HG02884 (cell line): ENCODE data around the gene NHSL1.
A peak's percentile ranks its signal among the peaks of the same experiment; 100 is the strongest.

ENCODE experiments used
- ATAC-seq: cut with Tn5 transposase; IDR thresholded peaks from one replicate; pipeline ENCODE4 v1.9.1; 2021; ENCODE audit warnings: mild to moderate bottlenecking, moderate library complexity; ENCODE audit not compliant: unreplicated experiment

Gene NHSL1

DNA sequence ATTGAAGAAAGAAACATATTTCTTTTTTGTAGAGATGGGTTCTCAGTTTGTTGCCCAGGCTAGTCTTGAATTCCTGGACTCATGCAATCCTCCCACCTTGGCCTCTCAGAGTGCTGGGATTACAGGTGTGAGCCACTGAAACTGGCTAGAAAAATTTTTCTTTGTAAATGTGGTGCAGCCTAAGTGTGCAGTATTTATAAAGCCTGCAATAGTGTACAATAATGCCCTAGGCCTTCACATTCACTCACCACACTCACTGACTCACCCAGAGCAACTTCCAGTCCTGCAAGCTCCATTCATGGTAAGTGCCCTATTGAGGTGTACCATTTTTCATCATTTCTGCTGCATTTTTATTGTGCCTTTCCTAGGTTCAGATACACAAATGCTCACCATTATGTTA lies 31.4 kb downstream of the NHSL1 start:
- ATAC-seq: no peak

- ATAC-seq: no peak
Measured at GRCh38 chr6:138465007-138465645, 34.2 kb downstream of the NHSL1 start.

DNA sequence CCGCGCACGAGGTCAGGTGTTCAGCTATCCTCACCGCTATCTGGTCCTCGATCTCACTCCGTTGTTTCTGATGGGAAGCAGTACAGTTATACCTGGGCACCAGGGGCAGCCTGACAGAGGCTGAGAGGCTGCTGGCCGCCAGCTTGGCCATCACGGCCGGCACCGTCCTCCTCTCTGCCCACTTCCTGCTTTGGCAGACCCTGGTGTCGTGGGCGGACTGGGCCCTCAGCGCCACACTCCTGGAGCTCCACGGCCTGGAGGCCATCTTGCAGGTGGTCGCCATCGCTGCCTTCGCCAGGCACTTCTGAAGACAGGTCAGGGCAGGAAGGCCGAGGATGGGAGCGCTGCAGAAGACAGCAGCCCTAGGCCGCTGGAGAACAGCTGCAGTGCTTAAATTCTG lies 35.2 kb downstream of the NHSL1 start:
- ATAC-seq: no peak

GRCh38 chr6:138461647-138462046 lies 37.6 kb downstream of the NHSL1 start:
- ATAC-seq: no peak

- no peak for ATAC-seq
Measured at GRCh38 chr6:138456401-138456790, 42.9 kb downstream of the NHSL1 start.

DNA sequence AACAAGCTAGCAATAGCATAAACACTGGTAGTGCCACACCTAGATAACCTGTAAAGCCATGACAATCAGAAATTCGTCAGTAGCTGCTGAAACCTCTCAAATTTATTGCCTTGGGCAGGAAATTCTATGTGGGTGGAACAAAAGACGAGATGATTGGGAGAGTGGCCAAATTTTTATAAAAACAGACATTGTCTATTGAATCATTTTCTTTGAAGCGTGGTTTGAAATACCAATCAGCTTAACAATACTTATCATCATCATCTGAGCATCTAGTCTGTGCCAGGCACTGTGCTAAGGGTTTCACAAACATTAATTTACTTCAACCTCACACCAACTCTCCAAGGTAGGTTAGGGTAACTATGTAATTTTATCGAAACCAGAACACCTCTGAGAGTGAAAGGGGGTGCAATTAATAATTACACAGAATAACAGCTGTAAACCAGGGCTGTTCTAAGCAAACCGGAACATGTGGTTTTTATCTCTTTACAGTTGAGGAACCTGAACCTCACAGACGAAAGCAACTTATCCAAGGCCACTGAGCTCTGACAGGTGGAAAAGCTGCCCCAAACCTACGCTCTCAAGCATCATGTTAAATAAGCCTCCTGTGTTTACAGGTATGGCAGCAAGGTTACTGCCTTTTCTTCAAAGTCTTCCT lies 43.4 kb downstream of the NHSL1 start:
- peak; percentile 74 for ATAC-seq

DNA sequence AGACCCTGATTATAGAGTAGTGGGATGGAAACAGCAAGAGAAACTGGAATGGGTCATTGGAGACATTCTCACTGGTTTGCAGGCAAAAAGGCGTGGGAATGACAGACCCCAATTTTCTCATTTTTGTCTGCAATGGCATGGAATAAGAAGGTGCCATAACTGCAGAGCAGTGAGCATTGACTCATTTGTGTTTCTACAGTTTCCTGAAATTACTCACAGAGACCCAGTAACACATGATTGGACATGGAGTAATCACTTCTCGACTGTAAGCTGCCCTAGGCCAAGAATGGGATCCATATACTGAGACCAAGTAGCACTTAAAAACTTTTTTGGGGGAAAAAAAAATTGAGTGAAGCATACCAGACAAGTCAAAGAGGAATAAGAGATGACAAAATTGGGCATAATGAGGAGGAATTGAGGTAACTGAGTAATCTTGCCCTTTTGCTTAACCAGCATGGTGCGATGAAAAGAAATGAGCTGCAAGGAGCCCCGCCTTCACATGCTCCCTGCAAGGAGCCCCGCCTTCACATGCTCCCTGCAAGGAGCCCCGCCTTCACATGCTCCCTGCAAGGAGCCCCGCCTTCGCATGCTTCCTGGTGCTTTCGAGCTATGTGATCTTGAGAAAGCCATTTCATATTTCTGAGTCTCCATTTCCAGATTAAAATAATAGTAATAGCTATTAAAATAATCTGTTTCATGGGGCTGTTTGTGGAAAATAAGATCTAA lies 44.1 kb downstream of the NHSL1 start:
- ATAC-seq: peak; percentile 64

GRCh38 chr6:138451043-138451442 lies 48.3 kb downstream of the NHSL1 start:
- ATAC-seq: no peak

GRCh38 chr6:138450445-138450844 lies 48.8 kb downstream of the NHSL1 start:
- ATAC-seq: peak; percentile 67

- ATAC-seq: no peak
Measured at GRCh38 chr6:138446821-138447220, 52.5 kb downstream of the NHSL1 start.

DNA sequence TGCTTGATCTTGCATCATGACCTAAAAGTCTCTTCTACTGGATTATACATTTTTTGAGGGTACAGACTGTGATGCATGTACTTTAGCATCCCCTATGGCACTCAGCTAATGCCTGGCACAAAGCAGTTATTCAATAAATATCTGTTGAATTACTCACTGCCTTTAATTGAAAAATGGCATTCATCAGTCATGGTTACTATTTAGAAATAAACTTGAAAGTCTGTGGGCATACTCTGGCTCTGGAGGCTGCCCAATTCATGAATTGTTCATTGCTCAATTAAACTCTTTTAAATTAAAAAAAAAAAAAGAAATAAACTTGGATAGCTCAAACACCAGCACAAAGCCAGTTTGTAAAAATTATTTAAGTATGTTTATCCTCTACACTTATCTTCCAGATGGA lies 55.3 kb downstream of the NHSL1 start:
- ATAC-seq: no peak

DNA sequence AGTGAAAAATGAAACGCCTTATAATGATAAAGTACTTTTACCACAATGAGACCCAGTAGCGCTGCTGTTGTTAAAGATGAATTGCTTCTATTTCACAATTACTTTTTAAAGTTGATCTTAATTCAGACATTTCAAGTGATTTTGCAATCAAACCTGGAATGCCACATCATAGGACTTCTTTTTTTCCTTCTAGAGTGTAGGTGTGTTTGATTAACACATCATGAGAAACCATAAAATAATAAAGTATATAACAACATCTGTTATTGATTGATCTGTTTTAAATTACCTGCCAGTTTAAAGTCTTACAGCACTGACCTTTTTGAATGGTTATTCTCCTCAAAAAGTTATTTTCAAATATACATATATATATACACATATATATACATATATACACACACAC lies 56.6 kb downstream of the NHSL1 start:
- no peak for ATAC-seq

DNA sequence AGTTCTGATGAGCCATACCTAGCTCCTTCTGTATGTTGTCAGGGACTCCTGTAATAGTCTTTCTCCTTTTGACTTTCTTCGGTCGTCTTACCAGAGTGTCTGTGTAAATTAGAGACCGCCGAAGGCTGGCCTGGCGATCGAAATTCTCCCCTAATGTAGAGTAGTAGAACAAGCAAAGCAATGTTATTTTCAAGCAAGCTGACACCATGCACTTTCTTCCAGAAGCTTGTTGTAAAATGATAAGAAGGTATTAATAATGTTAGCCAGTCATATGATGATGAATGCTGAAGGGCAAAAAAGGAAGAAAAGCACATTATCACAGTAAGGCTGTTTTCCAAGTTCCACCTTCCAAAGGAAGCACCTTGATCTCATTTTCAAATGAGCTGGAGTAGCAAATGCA lies 57.3 kb downstream of the NHSL1 start:
- ATAC-seq: no peak

- no peak for ATAC-seq
Measured at GRCh38 chr6:138440758-138441357, 58.4 kb downstream of the NHSL1 start.

GRCh38 chr6:138440296-138440695 lies 59.0 kb downstream of the NHSL1 start:
- ATAC-seq: no peak

DNA sequence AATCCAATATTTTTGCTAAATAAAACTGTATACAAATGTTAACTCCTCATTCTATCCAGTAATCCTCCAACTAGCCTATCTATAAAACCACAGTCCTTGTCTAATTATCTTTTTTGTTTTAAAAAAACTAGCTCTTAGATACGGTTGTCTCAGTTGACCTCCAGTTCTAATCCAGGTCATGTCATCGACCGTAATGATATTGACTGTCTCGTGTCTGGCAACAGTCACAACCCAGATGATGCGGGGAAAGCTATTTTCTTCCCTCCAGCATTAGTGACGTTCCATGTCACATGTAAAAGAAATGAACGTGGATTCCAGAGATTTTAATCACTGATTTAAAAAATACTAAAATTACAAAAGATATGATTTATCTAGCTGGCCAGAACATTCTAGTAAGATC lies 59.7 kb downstream of the NHSL1 start:
- ATAC-seq: no peak

DNA sequence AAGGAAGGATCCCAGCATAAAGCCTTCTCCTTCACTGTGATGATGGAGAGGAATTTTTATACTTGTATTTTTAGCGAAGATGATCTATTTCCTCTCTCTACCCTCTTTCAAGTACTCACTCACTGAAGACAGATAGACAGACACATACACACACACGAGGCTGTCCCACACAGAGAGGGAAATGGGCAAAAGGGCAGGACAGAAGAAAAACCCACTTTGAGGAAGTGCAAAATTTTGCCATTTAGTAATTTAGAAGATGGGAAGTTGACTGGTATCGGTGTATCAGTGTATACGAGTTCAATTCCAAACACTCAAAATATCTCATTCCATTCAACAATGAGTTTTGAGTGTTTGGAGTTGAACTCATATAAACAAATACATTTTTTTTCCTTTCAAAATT lies 64.4 kb downstream of the NHSL1 start:
- ATAC-seq: no peak

GRCh38 chr6:138434096-138434495 lies 65.2 kb downstream of the NHSL1 start:
- no peak for ATAC-seq

- no peak for ATAC-seq
Measured at GRCh38 chr6:138432063-138432356, 67.3 kb downstream of the NHSL1 start.

DNA sequence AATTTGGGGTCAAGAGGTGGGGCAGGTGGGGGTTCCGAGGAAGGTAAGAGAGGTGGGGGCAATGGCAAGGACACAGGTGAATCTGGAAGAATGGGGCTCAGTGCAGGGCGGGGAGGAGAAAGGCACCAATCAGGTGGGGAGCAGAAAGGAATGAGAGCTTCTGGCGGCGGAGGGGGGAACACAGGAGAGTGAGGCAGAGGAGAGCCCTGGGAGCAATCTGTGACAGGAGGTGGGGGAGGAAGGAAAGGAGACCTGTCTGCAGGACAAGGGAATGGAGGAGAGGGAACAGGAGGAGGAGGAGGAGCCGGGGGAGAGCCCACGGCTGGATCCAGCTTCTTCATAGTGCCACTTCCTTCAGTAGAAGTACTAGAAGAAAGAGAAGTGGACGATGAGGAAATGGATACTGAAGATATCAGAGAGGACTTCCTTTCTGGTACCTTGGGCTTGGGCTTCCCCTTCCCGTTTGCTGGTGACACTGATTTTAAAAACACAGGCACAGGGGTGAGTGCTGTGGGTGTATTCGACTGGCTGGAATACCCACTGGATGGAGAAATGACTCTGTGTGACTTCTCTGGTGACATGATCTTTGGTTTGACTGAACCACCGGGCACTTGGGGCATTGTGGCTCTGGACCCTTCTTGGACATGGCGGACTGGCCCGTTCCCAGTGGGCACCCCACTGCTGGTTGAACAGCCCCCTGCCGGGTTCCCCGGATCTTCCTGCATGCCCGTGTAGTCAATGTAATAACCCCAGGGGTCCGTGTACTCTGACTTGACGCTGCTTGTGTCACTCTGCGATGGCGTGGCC lies 67.8 kb downstream of the NHSL1 start:
- no peak for ATAC-seq
